Vagina (tissue), 2 donors: Measurements from ENCODE around the gene SLC39A9.

ENCODE experiments used
- POLR2A ChIP-seq, 2 donors: fragments of 450-650 bp; IDR thresholded peaks; one replicate each; pipeline ENCODE4 v1.6.1; 2017; ENCODE audit warnings: antibody characterized with exemption in 2 of 2, mild to moderate bottlenecking in 2 of 2, moderate library complexity in 2 of 2
- POLR2AphosphoS5 ChIP-seq, 2 donors: sonication (generic); formaldehyde crosslinking; IDR thresholded peaks; one replicate each; pipeline ENCODE4 v1.9.0; 2017; ENCODE audit warnings: antibody characterized with exemption in 2 of 2, mild to moderate bottlenecking in 2 of 2, low read depth in 1 of 2; ENCODE audit not compliant: insufficient read depth in 1 of 2
- TF ChIP-seq, protein P1 (sequence below), 3 experiments: fragments of 450-650 bp in 2 of 3; fragments of 200-600 bp in 1 of 3; sonication (generic) in 1 of 3; IDR thresholded peaks; one replicate each; pipeline ENCODE4 v1.5.1; 2017 to 2019; ENCODE audit warnings: antibody characterized with exemption in 3 of 3, mild to moderate bottlenecking in 2 of 3, moderate library complexity in 2 of 3

DNA sequence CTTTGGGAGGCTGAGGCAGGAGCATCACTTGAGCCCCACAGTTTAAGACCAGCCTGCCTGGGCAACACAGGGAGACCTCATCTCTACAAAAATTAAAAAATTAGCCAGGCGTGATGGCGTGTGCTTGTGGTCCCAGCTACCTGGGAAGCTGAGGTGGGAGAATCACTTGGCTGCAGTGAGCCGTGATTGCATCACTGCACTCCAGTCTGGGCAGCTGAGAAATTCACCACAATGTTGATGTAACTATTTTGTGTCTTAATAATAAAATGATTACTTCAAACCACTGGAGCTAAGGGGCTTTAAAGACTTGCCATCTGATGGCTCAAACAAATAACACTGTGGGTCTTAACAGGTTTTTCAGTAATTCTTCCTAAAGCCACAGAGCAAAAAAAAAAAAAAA is 11.2 kb upstream of the SLC39A9 start:
- TF ChIP-seq, protein P1, sequence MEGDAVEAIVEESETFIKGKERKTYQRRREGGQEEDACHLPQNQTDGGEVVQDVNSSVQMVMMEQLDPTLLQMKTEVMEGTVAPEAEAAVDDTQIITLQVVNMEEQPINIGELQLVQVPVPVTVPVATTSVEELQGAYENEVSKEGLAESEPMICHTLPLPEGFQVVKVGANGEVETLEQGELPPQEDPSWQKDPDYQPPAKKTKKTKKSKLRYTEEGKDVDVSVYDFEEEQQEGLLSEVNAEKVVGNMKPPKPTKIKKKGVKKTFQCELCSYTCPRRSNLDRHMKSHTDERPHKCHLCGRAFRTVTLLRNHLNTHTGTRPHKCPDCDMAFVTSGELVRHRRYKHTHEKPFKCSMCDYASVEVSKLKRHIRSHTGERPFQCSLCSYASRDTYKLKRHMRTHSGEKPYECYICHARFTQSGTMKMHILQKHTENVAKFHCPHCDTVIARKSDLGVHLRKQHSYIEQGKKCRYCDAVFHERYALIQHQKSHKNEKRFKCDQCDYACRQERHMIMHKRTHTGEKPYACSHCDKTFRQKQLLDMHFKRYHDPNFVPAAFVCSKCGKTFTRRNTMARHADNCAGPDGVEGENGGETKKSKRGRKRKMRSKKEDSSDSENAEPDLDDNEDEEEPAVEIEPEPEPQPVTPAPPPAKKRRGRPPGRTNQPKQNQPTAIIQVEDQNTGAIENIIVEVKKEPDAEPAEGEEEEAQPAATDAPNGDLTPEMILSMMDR (IDR thresholded peaks at IDR 0.05), result no peak
- no peak for TF ChIP-seq POLR2A (IDR thresholded peaks at IDR 0.05)
- no peak for TF ChIP-seq POLR2AphosphoS5 (IDR thresholded peaks at IDR 0.05; ENCODE audit: insufficient read depth in 1 of 2, low read depth in 1 of 2)
